ENCODE data around the gene RXFP2.

DNA sequence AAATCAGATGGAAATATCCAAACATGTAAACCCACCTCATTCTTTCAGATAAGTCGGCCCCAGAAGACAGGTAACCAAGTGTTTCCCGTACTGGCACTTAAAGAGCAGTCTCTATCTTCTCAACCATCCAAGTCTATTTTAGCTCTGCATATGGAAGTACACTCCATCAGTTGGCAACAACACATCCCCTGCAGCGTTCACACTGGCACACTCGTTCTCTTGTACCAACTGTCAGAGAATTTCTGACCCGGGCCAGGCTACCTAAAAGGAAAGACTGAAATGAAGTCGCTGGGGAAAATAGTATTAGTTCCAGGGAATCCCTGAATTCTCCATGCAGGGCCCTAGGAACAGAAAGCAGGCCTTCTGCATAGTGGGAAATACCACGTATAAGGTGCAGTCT lies 109.3 kb downstream of the RXFP2 start:
- TF ChIP-seq POLR2A (IDR thresholded peaks at IDR 0.05), result no peak
- TF ChIP-seq, protein P1, sequence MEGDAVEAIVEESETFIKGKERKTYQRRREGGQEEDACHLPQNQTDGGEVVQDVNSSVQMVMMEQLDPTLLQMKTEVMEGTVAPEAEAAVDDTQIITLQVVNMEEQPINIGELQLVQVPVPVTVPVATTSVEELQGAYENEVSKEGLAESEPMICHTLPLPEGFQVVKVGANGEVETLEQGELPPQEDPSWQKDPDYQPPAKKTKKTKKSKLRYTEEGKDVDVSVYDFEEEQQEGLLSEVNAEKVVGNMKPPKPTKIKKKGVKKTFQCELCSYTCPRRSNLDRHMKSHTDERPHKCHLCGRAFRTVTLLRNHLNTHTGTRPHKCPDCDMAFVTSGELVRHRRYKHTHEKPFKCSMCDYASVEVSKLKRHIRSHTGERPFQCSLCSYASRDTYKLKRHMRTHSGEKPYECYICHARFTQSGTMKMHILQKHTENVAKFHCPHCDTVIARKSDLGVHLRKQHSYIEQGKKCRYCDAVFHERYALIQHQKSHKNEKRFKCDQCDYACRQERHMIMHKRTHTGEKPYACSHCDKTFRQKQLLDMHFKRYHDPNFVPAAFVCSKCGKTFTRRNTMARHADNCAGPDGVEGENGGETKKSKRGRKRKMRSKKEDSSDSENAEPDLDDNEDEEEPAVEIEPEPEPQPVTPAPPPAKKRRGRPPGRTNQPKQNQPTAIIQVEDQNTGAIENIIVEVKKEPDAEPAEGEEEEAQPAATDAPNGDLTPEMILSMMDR (IDR thresholded peaks at IDR 0.05), result no peak

Measured in lower leg skin (tissue), 3 donors.